ENCODE results near the gene SLX4IP.
A peak's percentile ranks its signal among the peaks of the same experiment; 100 is the strongest.

Gene SLX4IP

DNA sequence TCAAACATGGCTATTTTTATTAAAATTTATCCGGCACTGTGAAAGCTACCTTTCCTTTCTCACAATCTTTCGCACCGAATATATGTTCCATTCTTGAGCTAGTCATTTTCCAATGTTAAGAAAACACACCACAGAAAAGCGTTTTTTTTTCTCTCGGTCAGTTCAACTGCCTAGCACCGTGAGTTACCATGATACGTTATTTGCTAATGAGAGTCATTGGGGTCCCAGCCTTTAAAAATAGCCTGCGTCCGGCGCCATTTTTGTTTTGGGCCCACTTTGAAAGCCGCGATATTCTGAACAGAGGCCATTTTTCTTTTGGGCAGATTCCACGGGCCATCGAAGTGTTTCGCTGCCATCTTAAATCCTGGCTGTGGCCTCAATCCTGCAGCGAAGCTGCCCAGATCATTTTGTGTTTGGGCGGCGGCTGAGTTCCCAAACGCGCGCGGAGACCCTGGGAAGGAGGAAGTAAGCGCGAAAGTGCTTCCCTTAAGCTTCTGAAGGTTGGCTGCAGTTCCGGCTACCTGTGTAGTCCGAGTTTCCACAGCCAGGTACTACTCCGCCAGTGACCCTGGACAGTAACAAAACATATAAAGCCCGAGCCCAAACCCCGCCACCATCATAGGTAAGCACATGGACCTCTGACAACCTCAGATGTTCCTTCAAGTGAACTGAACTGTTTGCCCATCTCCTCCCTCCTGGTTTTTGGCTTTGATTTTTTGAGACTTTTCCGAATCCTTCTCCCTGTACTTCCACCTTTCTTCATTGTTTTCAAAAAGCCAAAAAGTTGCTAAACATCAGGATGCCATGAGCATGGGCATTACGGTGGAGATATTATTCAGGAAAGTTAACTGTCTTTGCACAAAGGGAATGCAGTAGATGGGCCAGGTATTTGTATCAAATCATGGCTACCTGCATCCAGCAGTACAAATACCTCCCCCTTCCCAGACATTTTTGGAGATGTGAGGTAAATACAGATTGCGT is at the start of gene SLX4IP:
Gene SLX4IP (plus strand): TSS at position 474 of the 981 bp plus-strand sequence. CDS start 22,900 bp downstream, outside the sequence.
- TF ChIP-seq TEAD4 (IDR thresholded peaks at IDR 0.05), result 0 out of 2 replicates have a peak, but pooled peaks have one; percentile 17
- TF ChIP-seq YY1 (IDR thresholded peaks at IDR 0.05; ENCODE audit: low read depth), result peak; percentile 100
- TF ChIP-seq, protein P1, sequence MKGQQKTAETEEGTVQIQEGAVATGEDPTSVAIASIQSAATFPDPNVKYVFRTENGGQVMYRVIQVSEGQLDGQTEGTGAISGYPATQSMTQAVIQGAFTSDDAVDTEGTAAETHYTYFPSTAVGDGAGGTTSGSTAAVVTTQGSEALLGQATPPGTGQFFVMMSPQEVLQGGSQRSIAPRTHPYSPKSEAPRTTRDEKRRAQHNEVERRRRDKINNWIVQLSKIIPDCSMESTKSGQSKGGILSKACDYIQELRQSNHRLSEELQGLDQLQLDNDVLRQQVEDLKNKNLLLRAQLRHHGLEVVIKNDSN (IDR thresholded peaks at IDR 0.05), result no peak; the same call in 1 of the 2 replicates
- TF ChIP-seq TAF1 (IDR thresholded peaks at IDR 0.05; ENCODE audit: low read depth), result peak; percentile 55; the same call in 1 of the 2 replicates
- TF ChIP-seq, protein P2, sequence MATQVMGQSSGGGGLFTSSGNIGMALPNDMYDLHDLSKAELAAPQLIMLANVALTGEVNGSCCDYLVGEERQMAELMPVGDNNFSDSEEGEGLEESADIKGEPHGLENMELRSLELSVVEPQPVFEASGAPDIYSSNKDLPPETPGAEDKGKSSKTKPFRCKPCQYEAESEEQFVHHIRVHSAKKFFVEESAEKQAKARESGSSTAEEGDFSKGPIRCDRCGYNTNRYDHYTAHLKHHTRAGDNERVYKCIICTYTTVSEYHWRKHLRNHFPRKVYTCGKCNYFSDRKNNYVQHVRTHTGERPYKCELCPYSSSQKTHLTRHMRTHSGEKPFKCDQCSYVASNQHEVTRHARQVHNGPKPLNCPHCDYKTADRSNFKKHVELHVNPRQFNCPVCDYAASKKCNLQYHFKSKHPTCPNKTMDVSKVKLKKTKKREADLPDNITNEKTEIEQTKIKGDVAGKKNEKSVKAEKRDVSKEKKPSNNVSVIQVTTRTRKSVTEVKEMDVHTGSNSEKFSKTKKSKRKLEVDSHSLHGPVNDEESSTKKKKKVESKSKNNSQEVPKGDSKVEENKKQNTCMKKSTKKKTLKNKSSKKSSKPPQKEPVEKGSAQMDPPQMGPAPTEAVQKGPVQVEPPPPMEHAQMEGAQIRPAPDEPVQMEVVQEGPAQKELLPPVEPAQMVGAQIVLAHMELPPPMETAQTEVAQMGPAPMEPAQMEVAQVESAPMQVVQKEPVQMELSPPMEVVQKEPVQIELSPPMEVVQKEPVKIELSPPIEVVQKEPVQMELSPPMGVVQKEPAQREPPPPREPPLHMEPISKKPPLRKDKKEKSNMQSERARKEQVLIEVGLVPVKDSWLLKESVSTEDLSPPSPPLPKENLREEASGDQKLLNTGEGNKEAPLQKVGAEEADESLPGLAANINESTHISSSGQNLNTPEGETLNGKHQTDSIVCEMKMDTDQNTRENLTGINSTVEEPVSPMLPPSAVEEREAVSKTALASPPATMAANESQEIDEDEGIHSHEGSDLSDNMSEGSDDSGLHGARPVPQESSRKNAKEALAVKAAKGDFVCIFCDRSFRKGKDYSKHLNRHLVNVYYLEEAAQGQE (IDR thresholded peaks at IDR 0.05; ENCODE audit: low read depth), result no peak
- peak; percentile 100 for TF ChIP-seq EGR1 (IDR thresholded peaks at IDR 0.05)
- no peak; the same call in 1 of the 2 replicates for TF ChIP-seq EP300 (IDR thresholded peaks at IDR 0.05; ENCODE audit: borderline replicate concordance)
- TF ChIP-seq ZBTB7A (IDR thresholded peaks at IDR 0.05; ENCODE audit: low read depth), result no peak; the same call in 1 of the 2 replicates
- no peak for TF ChIP-seq CEBPB (IDR thresholded peaks at IDR 0.05)
- no peak for TF ChIP-seq NFIC (IDR thresholded peaks at IDR 0.05)
- TF ChIP-seq, protein P3, sequence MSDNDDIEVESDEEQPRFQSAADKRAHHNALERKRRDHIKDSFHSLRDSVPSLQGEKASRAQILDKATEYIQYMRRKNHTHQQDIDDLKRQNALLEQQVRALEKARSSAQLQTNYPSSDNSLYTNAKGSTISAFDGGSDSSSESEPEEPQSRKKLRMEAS (IDR thresholded peaks at IDR 0.05), result peak; percentile 39; the same call in 1 of the 2 replicates
- TF ChIP-seq FOXM1 (IDR thresholded peaks at IDR 0.05; ENCODE audit: borderline replicate concordance, low read depth), result peak; percentile 64
- peak; percentile 29; the same call in 1 of the 2 replicates for TF ChIP-seq TCF12 (IDR thresholded peaks at IDR 0.05; ENCODE audit: low read depth)
- TF ChIP-seq RAD21 (IDR thresholded peaks at IDR 0.05; ENCODE audit: low read depth), result no peak
- TF ChIP-seq CREB1 (IDR thresholded peaks at IDR 0.05; ENCODE audit: low read depth), result peak; percentile 45; the same call in 1 of the 2 replicates

- no peak for TF ChIP-seq EGR1 (IDR thresholded peaks at IDR 0.05)
- no peak for TF ChIP-seq EP300 (IDR thresholded peaks at IDR 0.05; ENCODE audit: borderline replicate concordance)
- TF ChIP-seq ZBTB7A (IDR thresholded peaks at IDR 0.05; ENCODE audit: low read depth), result no peak
- TF ChIP-seq RAD21 (IDR thresholded peaks at IDR 0.05; ENCODE audit: low read depth), result no peak
- TF ChIP-seq CEBPB (IDR thresholded peaks at IDR 0.05), result no peak
- no peak for TF ChIP-seq YY1 (IDR thresholded peaks at IDR 0.05; ENCODE audit: low read depth)
- TF ChIP-seq CREB1 (IDR thresholded peaks at IDR 0.05; ENCODE audit: low read depth), result no peak
- TF ChIP-seq TAF1 (IDR thresholded peaks at IDR 0.05; ENCODE audit: low read depth), result no peak
- TF ChIP-seq, protein P3 (IDR thresholded peaks at IDR 0.05), result no peak
- TF ChIP-seq, protein P1 (IDR thresholded peaks at IDR 0.05), result no peak
- TF ChIP-seq TEAD4 (IDR thresholded peaks at IDR 0.05), result no peak
- no peak for TF ChIP-seq NFIC (IDR thresholded peaks at IDR 0.05)
- TF ChIP-seq FOXM1 (IDR thresholded peaks at IDR 0.05; ENCODE audit: borderline replicate concordance, low read depth), result no peak
Measured at GRCh38 chr20:10385850-10386544, 49.1 kb upstream of the SLX4IP start.

DNA sequence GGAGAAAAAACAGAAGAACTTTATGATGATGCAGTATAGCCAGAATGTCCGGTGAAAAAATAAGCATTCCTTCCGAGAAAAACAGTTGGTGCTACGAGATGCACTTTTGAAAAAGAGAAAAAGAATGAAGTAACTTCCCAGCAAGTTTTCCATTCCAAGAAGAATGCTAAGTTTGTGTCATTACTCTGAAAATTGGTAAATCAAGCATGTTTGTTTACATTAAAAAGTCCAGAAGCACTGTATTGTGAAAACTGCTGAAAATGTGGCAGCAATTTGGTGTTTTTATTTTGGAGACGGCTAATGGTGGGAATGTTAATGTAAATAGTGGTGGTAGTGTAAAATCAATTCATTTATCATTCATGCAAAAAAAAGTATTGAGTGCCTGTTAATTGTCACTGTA is 47.4 kb upstream of the SLX4IP start:
- TF ChIP-seq CEBPB (IDR thresholded peaks at IDR 0.05) (no peak), TCF12 (IDR thresholded peaks at IDR 0.05; ENCODE audit: low read depth) (no peak), RAD21 (IDR thresholded peaks at IDR 0.05; ENCODE audit: low read depth) (no peak), EGR1 (IDR thresholded peaks at IDR 0.05) (no peak), NFIC (IDR thresholded peaks at IDR 0.05) (no peak), ZBTB7A (IDR thresholded peaks at IDR 0.05; ENCODE audit: low read depth) (no peak), TEAD4 (IDR thresholded peaks at IDR 0.05) (no peak), EP300 (IDR thresholded peaks at IDR 0.05; ENCODE audit: borderline replicate concordance) (no peak), YY1 (IDR thresholded peaks at IDR 0.05; ENCODE audit: low read depth) (no peak), FOXM1 (IDR thresholded peaks at IDR 0.05; ENCODE audit: borderline replicate concordance, low read depth) (no peak), TAF1 (IDR thresholded peaks at IDR 0.05; ENCODE audit: low read depth) (no peak)
- TF ChIP-seq, protein P3 (IDR thresholded peaks at IDR 0.05), result no peak
- TF ChIP-seq, protein P2 (IDR thresholded peaks at IDR 0.05; ENCODE audit: low read depth), result no peak
- TF ChIP-seq, protein P1 (IDR thresholded peaks at IDR 0.05), result no peak
